Loucy (cell line): ENCODE data around the gene MALRD1.

Experiments
- EZH2phosphoT487 ChIP-seq: fragments of 200-600 bp; IDR thresholded peaks from 2 replicates; pipeline ENCODE4 v1.6.1; 2018; ENCODE audit warnings: antibody characterized with exemption, mild to moderate bottlenecking, moderate library complexity, borderline replicate concordance
- TF ChIP-seq, protein P1 (sequence below): fragments of 200-600 bp; sonication (generic); conservative IDR thresholded peaks from 2 replicates; pipeline ENCODE4 v1.5.1; 2014; ENCODE audit warnings: mild to moderate bottlenecking, antibody characterized with exemption, low read length

GRCh38 chr10:19302117-19302516 lies 253.5 kb downstream of the MALRD1 start:
- no peak for TF ChIP-seq EZH2phosphoT487
- TF ChIP-seq, protein P1, sequence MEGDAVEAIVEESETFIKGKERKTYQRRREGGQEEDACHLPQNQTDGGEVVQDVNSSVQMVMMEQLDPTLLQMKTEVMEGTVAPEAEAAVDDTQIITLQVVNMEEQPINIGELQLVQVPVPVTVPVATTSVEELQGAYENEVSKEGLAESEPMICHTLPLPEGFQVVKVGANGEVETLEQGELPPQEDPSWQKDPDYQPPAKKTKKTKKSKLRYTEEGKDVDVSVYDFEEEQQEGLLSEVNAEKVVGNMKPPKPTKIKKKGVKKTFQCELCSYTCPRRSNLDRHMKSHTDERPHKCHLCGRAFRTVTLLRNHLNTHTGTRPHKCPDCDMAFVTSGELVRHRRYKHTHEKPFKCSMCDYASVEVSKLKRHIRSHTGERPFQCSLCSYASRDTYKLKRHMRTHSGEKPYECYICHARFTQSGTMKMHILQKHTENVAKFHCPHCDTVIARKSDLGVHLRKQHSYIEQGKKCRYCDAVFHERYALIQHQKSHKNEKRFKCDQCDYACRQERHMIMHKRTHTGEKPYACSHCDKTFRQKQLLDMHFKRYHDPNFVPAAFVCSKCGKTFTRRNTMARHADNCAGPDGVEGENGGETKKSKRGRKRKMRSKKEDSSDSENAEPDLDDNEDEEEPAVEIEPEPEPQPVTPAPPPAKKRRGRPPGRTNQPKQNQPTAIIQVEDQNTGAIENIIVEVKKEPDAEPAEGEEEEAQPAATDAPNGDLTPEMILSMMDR, result no peak
